Activated CD8-positive, alpha-beta T cell treated with anti-CD3 and anti-CD28 coated beads for 36 hours (primary cell): ENCODE measurements around the gene LCP2. TPM values are rescaled to one million over a fixed set of nuclear protein-coding genes. Genes with fewer than 3 reads are reported as not detected.

Experiments used
- ATAC-seq: fragments of 200-7000 bp; cut with Tn5 transposase; one replicate; pipeline ENCODE4 v1.10.0; 2021; ENCODE audit warnings: mild to moderate bottlenecking, moderate library complexity
- CTCF ChIA-PET: fragments of 350-600 bp; sonication (Branson Sonifier 250); formaldehyde crosslinking; loops from one replicate; lab custom pipeline; 2021; ENCODE audit warnings: antibody characterized with exemption; lab: Charles Lee
- POLR2A ChIA-PET: fragments of 350-600 bp; sonication (Branson Sonifier 250); formaldehyde crosslinking; loops from one replicate; lab custom pipeline; 2021; ENCODE audit warnings: antibody characterized with exemption; lab: Charles Lee
- DNase-seq: peaks from one replicate; pipeline ENCODE4 v3.0.0-alpha.2; 2020
- H3K27ac Mint-ChIP-seq: one replicate; pipeline ENCODE4 v1.8.0; 2021; ENCODE audit warnings: mild to moderate bottlenecking, mixed read lengths
- H3K27me3 Mint-ChIP-seq: one replicate; pipeline ENCODE4 v1.8.0; 2021; ENCODE audit warnings: mixed read lengths
- H3K36me3 Mint-ChIP-seq: one replicate; pipeline ENCODE4 v1.8.0; 2021; ENCODE audit warnings: low read depth, mixed read lengths
- H3K4me1 Mint-ChIP-seq: one replicate; pipeline ENCODE4 v1.8.0; 2021; ENCODE audit warnings: low read depth, mixed read lengths
- H3K4me3 Mint-ChIP-seq: one replicate; pipeline ENCODE4 v1.8.0; 2021; ENCODE audit warnings: mild to moderate bottlenecking, moderate library complexity, mixed read lengths
- H3K9me3 Mint-ChIP-seq: one replicate; pipeline ENCODE4 v1.8.0; 2021; ENCODE audit warnings: mixed read lengths
- CTCF ChIP-seq: fragments of 200-600 bp; IDR thresholded peaks from one replicate; pipeline ENCODE4 v1.8.0; 2022; ENCODE audit warnings: antibody characterized with exemption, mild to moderate bottlenecking
- intact Hi-C: fragments of 100-400 bp; cut with micrococcal nuclease; formaldehyde crosslinking; loops from one replicate; pipeline ENCODE4 v1.10.0; 2022
- total RNA-seq, 2 experiments: library from RNA; stranded (reverse); gene quantifications; one replicate each; pipeline ENCODE4 v1.2.3, GENCODE V29; 2021

LCP2 gene
- total RNA-seq, 2 experiments from 2014 or later, result 243 to 259 TPM

GRCh38 chr5:170261528-170262043, 36.0 kb downstream of the LCP2 start:
- ATAC-seq (no peak), DNase-seq (no peak)
- ChIA-PET POLR2A (interaction anchor here (0.6 to 2.4 kb wide), 13 partner anchors 13 to 79 kb away, joined by 3 to 12 read pairs (median 5); partner anchors contain the start of gene LCP2), CTCF (interaction anchor here (1.2 to 4.5 kb wide), 9 partner anchors 13 to 77 kb away, joined by 3 to 31 read pairs (median 5); no protein-coding TSS in a partner anchor)
- H3K9me3 Mint-ChIP-seq, result no peaks in the 10 kb centered on the region
- peaks cover 90% of the 10 kb centered on the region for H3K4me1 Mint-ChIP-seq
- no peak overlapping the region for H3K4me3 Mint-ChIP-seq
- no peak for TF ChIP-seq CTCF
- peak overlapping the region; percentile 96 for H3K27ac Mint-ChIP-seq
- intact Hi-C loops, result loop anchor here (5.0 kb wide), 1 partner anchor 36 kb away; the partner anchor contains the start of gene LCP2
- no peaks in the 10 kb centered on the region for H3K27me3 Mint-ChIP-seq
- H3K36me3 Mint-ChIP-seq, result peaks cover 97% of the 10 kb centered on the region

GRCh38 chr5:170257370-170257769, 40.2 kb downstream of the LCP2 start:
- ChIA-PET POLR2A (interaction anchor here (1.7 to 3.5 kb wide), 2 partner anchors 11 to 74 kb away, joined by 4 to 24 read pairs; no protein-coding TSS in a partner anchor), CTCF (interaction anchor here (0.9 to 4.4 kb wide), 5 partner anchors 12 to 81 kb away, joined by 3 to 15 read pairs (median 3); no protein-coding TSS in a partner anchor)
- H3K4me1 Mint-ChIP-seq, result peaks cover 90% of the 10 kb centered on the region
- peak overlapping the region; percentile 71 for H3K27ac Mint-ChIP-seq
- TF ChIP-seq CTCF, result no peak
- no peaks in the 10 kb centered on the region for H3K9me3 Mint-ChIP-seq
- H3K4me3 Mint-ChIP-seq, result no peak overlapping the region
- intact Hi-C loops, result no loop called here
- ATAC-seq, result no peak
- peaks cover 95% of the 10 kb centered on the region for H3K36me3 Mint-ChIP-seq
- H3K27me3 Mint-ChIP-seq, result no peaks in the 10 kb centered on the region
- DNase-seq, result no peak

GRCh38 chr5:170256571-170256970, 41.0 kb downstream of the LCP2 start:
- ATAC-seq (no peak), DNase-seq (no peak)
- Mint-ChIP-seq H3K9me3 (no peaks in the 10 kb centered on the region), H3K36me3 (peaks cover 95% of the 10 kb centered on the region), H3K27me3 (no peaks in the 10 kb centered on the region), H3K4me3 (no peak overlapping the region), H3K4me1 (peaks cover 88% of the 10 kb centered on the region), H3K27ac (peak overlapping the region; percentile 71)
- TF ChIP-seq CTCF, result no peak
- intact Hi-C loops, result no loop called here
- CTCF ChIA-PET, result interaction anchor here (0.8 to 4.4 kb wide), 3 partner anchors 31 to 82 kb away, joined by 3 to 15 read pairs (median 3); no protein-coding TSS in a partner anchor
- POLR2A ChIA-PET, result interaction anchor here (0.7 to 1.7 kb wide), 4 partner anchors 10 to 77 kb away, joined by 3 to 9 read pairs (median 4); no protein-coding TSS in a partner anchor

GRCh38 chr5:170254056-170254455, 43.5 kb downstream of the LCP2 start:
- intact Hi-C loops, result no loop called here
- Mint-ChIP-seq H3K27me3 (no peaks in the 10 kb centered on the region), H3K4me3 (no peak overlapping the region), H3K4me1 (peaks cover 89% of the 10 kb centered on the region), H3K36me3 (peaks cover 93% of the 10 kb centered on the region), H3K27ac (peak overlapping the region; percentile 74), H3K9me3 (no peaks in the 10 kb centered on the region)
- ATAC-seq (peak; percentile 95), DNase-seq (peak; percentile 85)
- ChIA-PET POLR2A (interaction anchor here (0.6 to 1.4 kb wide), 6 partner anchors 11 to 77 kb away, joined by 3 to 4 read pairs (median 3); no protein-coding TSS in a partner anchor), CTCF (no interaction called here)
- TF ChIP-seq CTCF, result no peak
